ENCODE measurements around the gene TCF4.

DNA sequence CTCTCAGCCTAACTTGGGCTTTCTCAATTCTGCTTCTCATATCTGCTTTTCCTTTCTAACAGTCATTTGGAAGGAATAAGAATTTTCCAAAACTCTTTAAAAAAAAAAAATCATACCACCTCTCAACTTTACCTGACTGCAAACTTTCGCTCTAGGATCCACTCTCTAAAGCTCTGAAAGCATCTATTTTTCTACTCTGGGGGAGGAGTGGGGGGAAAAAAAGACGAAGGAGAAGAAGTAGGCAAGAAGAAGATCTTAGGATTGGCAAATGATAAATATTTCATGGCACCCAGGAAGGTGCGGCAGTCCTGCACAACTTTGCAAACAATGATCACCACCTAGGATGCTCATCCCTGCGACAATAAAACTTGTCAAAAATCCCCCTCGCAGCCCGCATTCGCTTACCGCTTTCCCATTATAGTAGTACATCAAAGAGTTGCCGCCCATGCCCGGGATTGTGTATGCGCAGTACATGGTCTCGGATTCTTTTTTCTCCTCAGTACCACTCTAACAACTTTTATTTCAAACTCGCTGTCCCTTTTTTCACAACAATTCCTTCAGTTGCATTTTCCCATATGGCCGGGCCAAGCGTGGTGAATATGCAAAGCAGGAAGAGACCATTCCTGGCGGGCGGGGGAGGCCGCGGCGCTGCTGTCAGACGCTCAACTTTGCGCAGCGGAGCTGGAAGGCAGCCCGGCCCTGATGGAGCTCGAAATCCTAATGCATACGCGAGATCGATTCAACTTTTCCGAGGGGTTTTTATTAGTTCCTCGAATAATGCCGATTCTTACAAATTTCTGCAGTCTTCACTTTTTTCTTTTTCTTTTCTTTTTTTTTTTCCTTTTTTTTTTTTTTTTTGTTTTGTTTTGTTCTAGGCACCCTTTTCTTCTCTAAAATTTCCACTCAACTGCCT is 266.5 kb downstream of the TCF4 start:
- TF ChIP-seq, protein P1, sequence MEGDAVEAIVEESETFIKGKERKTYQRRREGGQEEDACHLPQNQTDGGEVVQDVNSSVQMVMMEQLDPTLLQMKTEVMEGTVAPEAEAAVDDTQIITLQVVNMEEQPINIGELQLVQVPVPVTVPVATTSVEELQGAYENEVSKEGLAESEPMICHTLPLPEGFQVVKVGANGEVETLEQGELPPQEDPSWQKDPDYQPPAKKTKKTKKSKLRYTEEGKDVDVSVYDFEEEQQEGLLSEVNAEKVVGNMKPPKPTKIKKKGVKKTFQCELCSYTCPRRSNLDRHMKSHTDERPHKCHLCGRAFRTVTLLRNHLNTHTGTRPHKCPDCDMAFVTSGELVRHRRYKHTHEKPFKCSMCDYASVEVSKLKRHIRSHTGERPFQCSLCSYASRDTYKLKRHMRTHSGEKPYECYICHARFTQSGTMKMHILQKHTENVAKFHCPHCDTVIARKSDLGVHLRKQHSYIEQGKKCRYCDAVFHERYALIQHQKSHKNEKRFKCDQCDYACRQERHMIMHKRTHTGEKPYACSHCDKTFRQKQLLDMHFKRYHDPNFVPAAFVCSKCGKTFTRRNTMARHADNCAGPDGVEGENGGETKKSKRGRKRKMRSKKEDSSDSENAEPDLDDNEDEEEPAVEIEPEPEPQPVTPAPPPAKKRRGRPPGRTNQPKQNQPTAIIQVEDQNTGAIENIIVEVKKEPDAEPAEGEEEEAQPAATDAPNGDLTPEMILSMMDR (IDR thresholded peaks at IDR 0.05): no peak
- TF ChIP-seq POLR2A (IDR thresholded peaks at IDR 0.05): no peak

Data from upper lobe of left lung (tissue), 4 donors.